B cell (primary cell): ENCODE results near the gene PFKFB3.
"Not testable (repeated sequence)": the region's sequence is repeated elsewhere in the genome, so short reads cannot be mapped to it uniquely, and the experiment has no call there.

Experiments used
- CTCF ChIP-seq: fragments of 200-600 bp; IDR thresholded peaks from one replicate; pipeline ENCODE4 v1.8.0; 2022; ENCODE audit warnings: antibody characterized with exemption, mild to moderate bottlenecking
- EZH2 ChIP-seq: IDR thresholded peaks from 2 replicates; pipeline ENCODE4 v1.6.1; 2012; ENCODE audit warnings: borderline replicate concordance, low read depth, mild to moderate bottlenecking, moderate library complexity, low read length; ENCODE audit not compliant: insufficient read depth, poor library complexity, severe bottlenecking

- TF ChIP-seq CTCF, EZH2: not testable (repeated sequence)
Measured at GRCh38 chr10:6193342-6193741, 9.4 kb upstream of the PFKFB3 start.
